Transverse colon (tissue), 3 donors: Measurements from ENCODE around the gene HYAL3.

Source experiments
- EP300 ChIP-seq: sonication (generic); formaldehyde crosslinking; IDR thresholded peaks from one replicate; pipeline ENCODE4 v1.6.1; 2017; ENCODE audit warnings: antibody characterized with exemption, low read depth
- POLR2A ChIP-seq: fragments of 450-650 bp; IDR thresholded peaks from one replicate; pipeline ENCODE4 v1.6.1; 2016; ENCODE audit warnings: antibody characterized with exemption, mild to moderate bottlenecking, moderate library complexity
- POLR2AphosphoS5 ChIP-seq, 3 donors: sonication (generic); formaldehyde crosslinking; IDR thresholded peaks; one replicate each; pipeline ENCODE4 v1.6.1; 2016; ENCODE audit warnings: antibody characterized with exemption in 3 of 3

GRCh38 chr3:50256978-50257890 is 42.0 kb downstream of the HYAL3 start:
- TF ChIP-seq POLR2A (no peak), EP300 (no peak), POLR2AphosphoS5 (IDR thresholded peaks at IDR 0.05) (no peak)
